Measurements from ENCODE around the gene RARG. TPM values are rescaled to one million over a fixed set of nuclear protein-coding genes. Genes with fewer than 3 reads are reported as not detected.

Gene RARG
- total RNA-seq, 1 experiment from 2014 or later: 62.0 TPM

DNA sequence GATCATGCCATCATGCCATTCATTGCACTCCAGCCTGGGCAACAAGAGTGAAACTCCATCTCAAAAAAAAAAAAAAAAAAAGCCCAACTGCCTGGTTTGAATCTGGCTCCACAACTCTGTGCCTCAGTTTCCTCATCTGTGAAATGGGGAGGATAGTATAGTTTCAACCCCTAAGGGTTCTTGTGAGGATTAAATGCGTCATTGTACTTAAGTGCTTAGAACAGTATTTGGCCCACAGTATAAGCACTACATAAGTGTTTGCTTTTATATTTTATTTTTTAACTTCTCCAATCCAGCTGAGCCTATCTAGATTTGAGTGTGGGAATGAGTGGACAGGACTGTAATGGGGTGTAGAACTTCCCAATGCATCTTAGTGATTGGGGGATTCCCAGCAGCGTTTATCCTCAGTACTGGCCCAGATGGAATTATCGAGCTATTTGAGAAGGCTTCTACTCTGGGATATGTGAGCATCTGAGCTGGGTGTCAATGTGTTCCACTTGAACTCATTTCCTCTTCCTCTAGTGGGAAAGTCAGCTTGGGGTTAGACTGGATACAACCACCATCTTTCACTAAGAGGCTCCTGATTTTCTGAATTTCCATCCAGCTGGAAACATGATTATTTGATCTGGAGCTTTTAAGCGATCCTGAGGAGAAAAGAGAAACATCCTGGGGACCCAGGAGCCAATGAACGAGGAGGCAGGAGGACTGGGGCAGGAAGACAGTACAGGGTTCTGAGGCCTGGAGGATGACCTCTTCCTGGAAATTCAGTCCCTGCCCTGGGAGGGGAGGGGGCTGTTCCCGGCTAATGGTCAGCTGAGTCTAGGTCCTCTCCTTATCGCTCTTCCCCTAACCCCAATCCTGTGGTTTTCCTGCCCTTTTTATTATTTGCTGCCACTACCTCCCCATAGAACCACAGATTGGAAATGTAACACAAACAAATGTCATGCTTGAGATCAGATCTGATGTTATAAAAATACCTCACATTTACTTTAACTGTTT, 26.8 kb upstream of the RARG start:
- Histone ChIP-seq H3K9ac (ENCODE audit: low read length) (no peak overlapping the region), H3K36me3 (ENCODE audit: low read depth, low read length) (peaks cover 2% of the 10 kb centered on the region; the same call in 1 of the 2 replicates), H3K4me2 (ENCODE audit: low read length) (no peak overlapping the region), H3K9me2 (replicated peaks; ENCODE audit: low read length) (no peaks in the 10 kb centered on the region), H3F3A (ENCODE audit: low read length, unreplicated experiment) (no peaks in the 10 kb centered on the region), H3K4me1 (ENCODE audit: insufficient read depth, low read length) (no peaks in the 10 kb centered on the region), H4K20me1 (ENCODE audit: low read length) (no peaks in the 10 kb centered on the region), H2AFZ (ENCODE audit: low read length) (no peak overlapping the region), H3K9me3 (ENCODE audit: low read length) (no peaks in the 10 kb centered on the region), H3K27me3 (ENCODE audit: low read length) (no peaks in the 10 kb centered on the region), H3K79me2 (ENCODE audit: low read length) (peaks cover 4% of the 10 kb centered on the region), H3K4me3 (ENCODE audit: low read length) (no peak overlapping the region), H3K27ac (ENCODE audit: low read length) (no peak overlapping the region)
- ChIA-PET POLR2A (ENCODE audit: unreplicated experiment) (interaction anchor here (0.6 kb wide), 1 partner anchor 30 kb away, joined by 3 read pairs; no protein-coding TSS in a partner anchor), CTCF (interaction anchor here (0.5 kb wide), 1 partner anchor 40 kb away, joined by 4 read pairs; no protein-coding TSS in a partner anchor)
- DNase-seq (no peak), ATAC-seq (no peak)
- TF ChIP-seq EZH2phosphoT487 (IDR thresholded peaks at IDR 0.05; ENCODE audit: borderline replicate concordance, low read length): no peak
- no peak for TF ChIP-seq CTCF (conservative IDR thresholded peaks at IDR 0.05; ENCODE audit: low read depth, low read length)
- no peak for TF ChIP-seq EZH2 (IDR thresholded peaks at IDR 0.05; ENCODE audit: low read length, unreplicated experiment)
- intact Hi-C loops (cut with micrococcal nuclease): no loop called here
- no TSS peak for BruUV-seq (replicated peaks)

- H3K27me3 ChIP-seq (ENCODE audit: low read length): no peaks in the 10 kb centered on the region
- no peak overlapping the region for H3K4me2 ChIP-seq (ENCODE audit: low read length)
- no peaks in the 10 kb centered on the region for H4K20me1 ChIP-seq (ENCODE audit: low read length)
- POLR2A ChIA-PET (ENCODE audit: unreplicated experiment): no interaction called here
- H3F3A ChIP-seq (ENCODE audit: low read length, unreplicated experiment): no peaks in the 10 kb centered on the region
- H3K4me3 ChIP-seq (ENCODE audit: low read length): no peak overlapping the region
- H3K9ac ChIP-seq (ENCODE audit: low read length): no peak overlapping the region
- no peak overlapping the region for H3K27ac ChIP-seq (ENCODE audit: low read length)
- H3K9me2 ChIP-seq (replicated peaks; ENCODE audit: low read length): no peaks in the 10 kb centered on the region
- TF ChIP-seq EZH2 (IDR thresholded peaks at IDR 0.05; ENCODE audit: low read length, unreplicated experiment) (no peak), EZH2phosphoT487 (IDR thresholded peaks at IDR 0.05; ENCODE audit: borderline replicate concordance, low read length) (no peak), CTCF (conservative IDR thresholded peaks at IDR 0.05; ENCODE audit: low read depth, low read length) (no peak)
- peaks cover 17% of the 10 kb centered on the region for H3K4me1 ChIP-seq (ENCODE audit: insufficient read depth, low read length)
- DNase-seq: no peak
- no TSS peak for BruUV-seq (replicated peaks)
- peaks cover 4% of the 10 kb centered on the region; the same call in 1 of the 2 replicates for H3K36me3 ChIP-seq (ENCODE audit: low read depth, low read length)
- intact Hi-C loops (cut with micrococcal nuclease): no loop called here
- peaks cover 22% of the 10 kb centered on the region for H3K79me2 ChIP-seq (ENCODE audit: low read length)
- CTCF ChIA-PET: no interaction called here
- H2AFZ ChIP-seq (ENCODE audit: low read length): no peak overlapping the region
- no peaks in the 10 kb centered on the region for H3K9me3 ChIP-seq (ENCODE audit: low read length)
- ATAC-seq: no peak
Observed at GRCh38 chr12:53255996-53256395, 24.0 kb upstream of the RARG start.

Measured in PC-3 (cell line).